Fibroblast of lung (primary cell): ENCODE results near the gene KCNT2.

Experiments used
- EZH2 ChIP-seq: IDR thresholded peaks from 2 replicates; pipeline ENCODE4 v1.5.1; 2012; ENCODE audit warnings: low read length, control low read depth, mild to moderate bottlenecking; ENCODE audit errors: missing control alignments
- TF ChIP-seq, protein P1 (sequence below), 2 donors: IDR thresholded peaks in 1 of 2; conservative IDR thresholded peaks in 1 of 2; 1 replicate in 1 of 2; 2 replicates in 1 of 2; pipeline ENCODE4 v1.5.1; 2011 to 2012; ENCODE audit warnings: low read length in 2 of 2, control low read depth in 1 of 2, inconsistent platforms in 1 of 2, low read depth in 1 of 2, mild to moderate bottlenecking in 1 of 2

DNA sequence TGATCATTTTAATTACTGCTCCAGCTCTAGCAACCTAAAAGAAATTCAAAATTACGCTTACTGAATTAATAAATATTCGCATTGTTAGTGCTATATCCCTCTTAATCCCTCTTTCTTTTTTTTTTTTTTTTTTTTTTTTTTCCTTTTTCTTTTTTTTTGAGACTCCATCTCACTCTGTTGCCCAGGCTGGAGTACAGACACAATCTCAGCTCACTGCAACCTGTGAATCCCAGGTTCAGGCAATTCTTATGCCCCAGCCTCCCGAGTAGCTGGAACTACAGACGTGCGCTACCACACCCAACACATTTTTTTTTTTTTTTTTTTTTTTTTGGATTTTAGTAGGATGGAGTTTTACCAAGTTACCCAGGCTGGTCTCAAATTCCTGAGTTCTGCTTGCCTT is 157.1 kb downstream of the KCNT2 start:
- TF ChIP-seq, protein P1, sequence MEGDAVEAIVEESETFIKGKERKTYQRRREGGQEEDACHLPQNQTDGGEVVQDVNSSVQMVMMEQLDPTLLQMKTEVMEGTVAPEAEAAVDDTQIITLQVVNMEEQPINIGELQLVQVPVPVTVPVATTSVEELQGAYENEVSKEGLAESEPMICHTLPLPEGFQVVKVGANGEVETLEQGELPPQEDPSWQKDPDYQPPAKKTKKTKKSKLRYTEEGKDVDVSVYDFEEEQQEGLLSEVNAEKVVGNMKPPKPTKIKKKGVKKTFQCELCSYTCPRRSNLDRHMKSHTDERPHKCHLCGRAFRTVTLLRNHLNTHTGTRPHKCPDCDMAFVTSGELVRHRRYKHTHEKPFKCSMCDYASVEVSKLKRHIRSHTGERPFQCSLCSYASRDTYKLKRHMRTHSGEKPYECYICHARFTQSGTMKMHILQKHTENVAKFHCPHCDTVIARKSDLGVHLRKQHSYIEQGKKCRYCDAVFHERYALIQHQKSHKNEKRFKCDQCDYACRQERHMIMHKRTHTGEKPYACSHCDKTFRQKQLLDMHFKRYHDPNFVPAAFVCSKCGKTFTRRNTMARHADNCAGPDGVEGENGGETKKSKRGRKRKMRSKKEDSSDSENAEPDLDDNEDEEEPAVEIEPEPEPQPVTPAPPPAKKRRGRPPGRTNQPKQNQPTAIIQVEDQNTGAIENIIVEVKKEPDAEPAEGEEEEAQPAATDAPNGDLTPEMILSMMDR (conservative IDR thresholded peaks at IDR 0.05 in 1 of 2, IDR thresholded peaks at IDR 0.05 in 1 of 2; ENCODE audit: low read depth in 1 of 2, low read length in 2 of 2) = no peak
- TF ChIP-seq EZH2 = no peak
